ENCODE measurements around the gene ATP5MG.
"Not testable (repeated sequence)": the region's sequence is repeated elsewhere in the genome, so short reads cannot be mapped to it uniquely, and the experiment has no call there.

Gene ATP5MG

GRCh38 chr11:118398791-118399559 lies 2.4 kb upstream of the ATP5MG start:
- Histone ChIP-seq H3K4me3 (no peak overlapping the region), H3K27ac (no peak overlapping the region), H3K27me3 (no peaks in the 10 kb centered on the region), H3K36me3 (peaks cover 26 to 37% (median 35%) of the 10 kb centered on the region in 3 donors), H3K4me1 (peaks cover 0 to 21% (median 19%) of the 10 kb centered on the region in 4 donors), H3K9me3 (no peaks in the 10 kb centered on the region)
- TF ChIP-seq CTCF (IDR thresholded peaks at IDR 0.05) = no peak
- DNase-seq = no peak
- intact Hi-C loops (cut with DNase I; ENCODE audit: low total_unique reads) = no loop called here

- Histone ChIP-seq H3K27ac (peak overlapping the region; percentile 83 to 86), H3K4me1 (peaks cover 0 to 28% (median 21%) of the 10 kb centered on the region in 4 donors), H3K27me3 (no peaks in the 10 kb centered on the region), H3K36me3 (peaks cover 1 to 22% (median 7%) of the 10 kb centered on the region in 3 donors), H3K9me3 (no peaks in the 10 kb centered on the region), H3K4me3 (peak overlapping the region; percentile 77 to 88)
- TF ChIP-seq CTCF (IDR thresholded peaks at IDR 0.05) = no peak
- no peak for DNase-seq
- intact Hi-C loops (cut with DNase I; ENCODE audit: low total_unique reads) = loop anchor here (5.0 kb wide), 2 partner anchors 35 to 85 kb away; partner anchors contain the start of gene KMT2A
Measured at GRCh38 chr11:118401880-118402590, 629 bp downstream of the ATP5MG start.

GRCh38 chr11:118402594-118402993 lies 1.2 kb downstream of the ATP5MG start:
- not testable (repeated sequence) for H3K27me3 ChIP-seq, H3K9me3 ChIP-seq, DNase-seq
- Histone ChIP-seq H3K27ac (peak overlapping the region in 1 of 2 donors; percentile 86), H3K4me3 (peak overlapping the region; percentile 77 to 88), H3K4me1 (peaks cover 0 to 28% (median 21%) of the 10 kb centered on the region in 4 donors), H3K36me3 (peaks cover 6 to 22% (median 7%) of the 10 kb centered on the region in 3 donors)
- intact Hi-C loops (cut with DNase I; ENCODE audit: low total_unique reads) = loop anchor here (5.0 kb wide), 2 partner anchors 35 to 85 kb away; partner anchors contain the start of gene KMT2A

GRCh38 chr11:118406599-118407166 lies 5.3 kb downstream of the ATP5MG start:
- Histone ChIP-seq H3K4me3 (no peak overlapping the region), H3K27me3 (no peaks in the 10 kb centered on the region), H3K27ac (no peak overlapping the region), H3K9me3 (no peaks in the 10 kb centered on the region), H3K4me1 (peaks cover 0 to 24% (median 16%) of the 10 kb centered on the region in 4 donors), H3K36me3 (peaks cover 8 to 37% (median 20%) of the 10 kb centered on the region in 3 donors)
- no peak for DNase-seq
- no peak for TF ChIP-seq CTCF (IDR thresholded peaks at IDR 0.05)
- intact Hi-C loops (cut with DNase I; ENCODE audit: low total_unique reads) = no loop called here

GRCh38 chr11:118410055-118410745 lies 8.8 kb downstream of the ATP5MG start:
- intact Hi-C loops (cut with DNase I; ENCODE audit: low total_unique reads) = no loop called here
- TF ChIP-seq CTCF (IDR thresholded peaks at IDR 0.05) = no peak
- Histone ChIP-seq H3K9me3 (no peaks in the 10 kb centered on the region), H3K27me3 (no peaks in the 10 kb centered on the region), H3K4me3 (no peak overlapping the region), H3K27ac (no peak overlapping the region), H3K36me3 (peaks cover 16 to 56% (median 20%) of the 10 kb centered on the region in 3 donors), H3K4me1 (no peaks in the 10 kb centered on the region)
- DNase-seq = no peak

Data from tibial artery (tissue), 4 donors.